Mucosa of descending colon (tissue), 3 donors: ENCODE measurements around the gene IQCM. TPM values are rescaled to one million over a fixed set of nuclear protein-coding genes. Genes with fewer than 3 reads are reported as not detected.
A peak's percentile ranks its signal among the peaks of the same experiment; 100 is the strongest.

ENCODE experiments used
- ATAC-seq: fragments of 200-7000 bp; cut with Tn5 transposase; one replicate; pipeline ENCODE4 v1.9.1; 2020; ENCODE audit warnings: mild to moderate bottlenecking, moderate library complexity
- DNase-seq, 3 donors: peaks; one replicate each; pipeline ENCODE4 v3.0.0-alpha.2; 2020
- H3K36me3 ChIP-seq: fragments of 200-600 bp; one replicate; pipeline ENCODE4 v1.8.0; 2021; ENCODE audit warnings: low read depth, mild to moderate bottlenecking
- H3K4me1 ChIP-seq: fragments of 200-600 bp; one replicate; pipeline ENCODE4 v1.8.0; 2021; ENCODE audit warnings: low read depth, mild to moderate bottlenecking
- H3K4me3 ChIP-seq: fragments of 200-600 bp; one replicate; pipeline ENCODE4 v1.8.0; 2021; ENCODE audit warnings: mild to moderate bottlenecking
- H3K9me3 ChIP-seq: fragments of 200-600 bp; one replicate; pipeline ENCODE4 v1.8.0; 2021; ENCODE audit warnings: mild to moderate bottlenecking
- intact Hi-C, 2 donors: fragments of 100-400 bp; cut with DNase I in 1 of 2; cut with micrococcal nuclease in 1 of 2; formaldehyde crosslinking; loops; one replicate each; pipeline versions ENCODE4 v1.11.0 to v1.11.1; 2022; cut with DNase I, micrococcal nuclease
- total RNA-seq, 3 donors: library from RNA; stranded (reverse); fragmentation: NEBNext Ultra II Directional in 2 of 3; extraction: Animal tissue kit (Norgen Biotek cat#: 25700) in 2 of 3; gene quantifications; one replicate each; pipeline versions ENCODE4 v1.2.1 to v1.2.4, GENCODE V29; 2021 to 2023
- TF ChIP-seq, protein P1 (sequence below): fragments of 200-600 bp; IDR thresholded peaks from one replicate; pipeline ENCODE4 v1.8.0; 2022; ENCODE audit warnings: antibody characterized with exemption, mild to moderate bottlenecking
- donor health status: DM: no; HTN: no; CAD: no; lungs with moderate emphysema.
- donor health status: DM: no; HTN: no; CAD: no.
- donor health status: DM: no; HTN: yes; CAD: no.

IQCM gene
- total RNA-seq, 3 donors from 2014 or later, result 3.0 to 16.8 (median 5.2) TPM

- DNase-seq (no peak), ATAC-seq (no peak)
- TF ChIP-seq, protein P1, sequence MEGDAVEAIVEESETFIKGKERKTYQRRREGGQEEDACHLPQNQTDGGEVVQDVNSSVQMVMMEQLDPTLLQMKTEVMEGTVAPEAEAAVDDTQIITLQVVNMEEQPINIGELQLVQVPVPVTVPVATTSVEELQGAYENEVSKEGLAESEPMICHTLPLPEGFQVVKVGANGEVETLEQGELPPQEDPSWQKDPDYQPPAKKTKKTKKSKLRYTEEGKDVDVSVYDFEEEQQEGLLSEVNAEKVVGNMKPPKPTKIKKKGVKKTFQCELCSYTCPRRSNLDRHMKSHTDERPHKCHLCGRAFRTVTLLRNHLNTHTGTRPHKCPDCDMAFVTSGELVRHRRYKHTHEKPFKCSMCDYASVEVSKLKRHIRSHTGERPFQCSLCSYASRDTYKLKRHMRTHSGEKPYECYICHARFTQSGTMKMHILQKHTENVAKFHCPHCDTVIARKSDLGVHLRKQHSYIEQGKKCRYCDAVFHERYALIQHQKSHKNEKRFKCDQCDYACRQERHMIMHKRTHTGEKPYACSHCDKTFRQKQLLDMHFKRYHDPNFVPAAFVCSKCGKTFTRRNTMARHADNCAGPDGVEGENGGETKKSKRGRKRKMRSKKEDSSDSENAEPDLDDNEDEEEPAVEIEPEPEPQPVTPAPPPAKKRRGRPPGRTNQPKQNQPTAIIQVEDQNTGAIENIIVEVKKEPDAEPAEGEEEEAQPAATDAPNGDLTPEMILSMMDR, result no peak
- Histone ChIP-seq H3K4me3 (no peak overlapping the region), H3K9me3 (no peaks in the 10 kb centered on the region), H3K36me3 (no peaks in the 10 kb centered on the region), H3K4me1 (no peaks in the 10 kb centered on the region)
- intact Hi-C loops, result no loop called here
These were observed 16.1 kb downstream of the IQCM start for GRCh38 chr4:149799546-149799945.

GRCh38 chr4:149796381-149796780 lies 19.3 kb downstream of the IQCM start:
- no peak for ATAC-seq
- H3K36me3 ChIP-seq, result no peaks in the 10 kb centered on the region

GRCh38 chr4:149795256-149795655 lies 20.4 kb downstream of the IQCM start:
- no peaks in the 10 kb centered on the region for H3K36me3 ChIP-seq
- H3K4me3 ChIP-seq, result no peak overlapping the region
- H3K9me3 ChIP-seq, result no peaks in the 10 kb centered on the region
- TF ChIP-seq, protein P1, result no peak
- ATAC-seq (no peak), DNase-seq (peak in 1 of 3 donors; percentile 3)
- H3K4me1 ChIP-seq, result no peaks in the 10 kb centered on the region
- intact Hi-C loops, result no loop called here

More at GRCh38 chr4:149796381-149796780, 19.3 kb downstream of the IQCM start:
- Histone ChIP-seq H3K4me1 (no peaks in the 10 kb centered on the region), H3K4me3 (no peak overlapping the region), H3K9me3 (no peaks in the 10 kb centered on the region)
- intact Hi-C loops, result no loop called here
- DNase-seq, result no peak
- TF ChIP-seq, protein P1, result no peak

- no peak for DNase-seq
- H3K9me3 ChIP-seq, result no peaks in the 10 kb centered on the region
- no peak for ATAC-seq
- TF ChIP-seq, protein P1, result no peak
- no peak overlapping the region for H3K4me3 ChIP-seq
- H3K4me1 ChIP-seq, result no peaks in the 10 kb centered on the region
- no peaks in the 10 kb centered on the region for H3K36me3 ChIP-seq
- intact Hi-C loops, result no loop called here
These were observed 21.3 kb downstream of the IQCM start for GRCh38 chr4:149794352-149794751.

- Histone ChIP-seq H3K4me1 (no peaks in the 10 kb centered on the region), H3K36me3 (no peaks in the 10 kb centered on the region), H3K4me3 (no peak overlapping the region), H3K9me3 (no peaks in the 10 kb centered on the region)
- no peak for DNase-seq
- TF ChIP-seq, protein P1, result no peak
- intact Hi-C loops, result no loop called here
- ATAC-seq, result no peak
These were observed 22.2 kb downstream of the IQCM start for GRCh38 chr4:149793459-149793858.

DNA sequence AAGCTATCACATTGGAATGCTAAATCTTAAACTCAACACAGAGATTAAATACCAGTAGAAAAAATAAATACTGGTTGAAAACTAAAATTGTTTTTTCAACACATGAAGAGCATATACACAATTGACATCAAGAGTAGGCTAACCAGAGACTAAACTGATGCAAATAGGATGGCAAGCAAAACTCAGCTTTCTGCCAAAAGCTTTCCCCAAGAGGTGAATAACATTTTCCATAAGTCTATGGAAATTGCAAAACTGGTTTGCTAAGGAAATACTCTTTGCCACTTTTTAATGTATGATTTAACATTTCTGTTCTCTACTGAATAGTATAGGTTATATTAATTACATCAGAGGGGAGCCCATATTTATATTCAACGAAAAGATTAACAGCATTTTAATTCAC lies 23.8 kb downstream of the IQCM start:
- Histone ChIP-seq H3K9me3 (no peaks in the 10 kb centered on the region), H3K4me1 (no peaks in the 10 kb centered on the region), H3K4me3 (no peak overlapping the region), H3K36me3 (no peaks in the 10 kb centered on the region)
- DNase-seq, result no peak
- TF ChIP-seq, protein P1, result no peak
- intact Hi-C loops, result no loop called here
- ATAC-seq, result no peak
